D721Med (cell line): ENCODE measurements around the gene SLCO3A1.

Experiments
- DNase-seq: peaks from one replicate; pipeline ENCODE4 v3.0.0; 2011; ENCODE audit warnings: low spot score; ENCODE audit not compliant: insufficient read length
- FAIRE-seq: peaks from 2 replicates; lab custom pipeline; 2011; peaks lifted over from hg19 to GRCh38; lab: Jason Lieb, UNC
- CTCF ChIP-seq: IDR thresholded peaks from 2 replicates; pipeline ENCODE4 v1.5.1; 2012; ENCODE audit warnings: mild to moderate bottlenecking, control low read depth; ENCODE audit not compliant: insufficient read depth; ENCODE audit errors: missing control alignments

The SLCO3A1 gene

DNA sequence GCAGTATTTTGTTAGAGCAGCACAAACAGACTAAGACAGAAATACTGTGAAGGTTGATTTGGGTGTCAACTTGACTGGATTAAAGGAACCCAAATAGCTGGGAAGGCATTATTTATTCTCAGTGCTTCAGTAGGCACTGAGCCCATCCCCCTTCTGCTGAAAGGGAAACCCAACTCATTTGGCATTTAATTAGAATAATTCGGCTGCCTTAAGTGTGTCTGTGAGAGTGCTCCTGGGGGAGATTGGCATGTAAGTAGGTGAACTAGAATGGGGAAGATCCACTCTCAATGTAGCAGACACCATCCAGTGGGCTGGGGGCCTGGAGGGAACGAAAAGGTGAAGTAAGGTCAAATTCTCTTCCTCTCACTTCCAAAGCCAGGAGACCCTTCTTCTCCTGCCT is 20.5 kb upstream of the SLCO3A1 start:
- FAIRE-seq (no peak), DNase-seq (no peak)
- TF ChIP-seq CTCF = no peak

DNA sequence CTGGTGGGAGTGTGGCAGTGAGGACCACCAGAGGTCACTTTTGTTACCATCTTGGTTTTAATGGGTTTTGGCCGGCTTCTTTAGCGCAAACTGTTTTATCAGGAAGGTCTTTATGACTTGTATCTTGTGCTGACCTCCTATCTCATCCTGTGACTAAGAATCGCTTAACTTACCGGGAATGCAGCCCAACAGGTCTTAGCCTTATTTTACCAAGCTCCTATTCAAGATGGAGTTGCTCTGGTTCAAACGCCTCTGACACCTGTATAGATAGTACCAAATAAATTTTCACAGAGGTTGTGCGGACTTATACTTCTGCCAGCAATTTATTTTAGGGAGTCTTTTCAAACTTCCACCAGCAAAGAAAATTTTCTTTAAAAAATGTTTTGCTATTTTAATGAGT is 13.6 kb upstream of the SLCO3A1 start:
- DNase-seq (no peak), FAIRE-seq (no peak)
- TF ChIP-seq CTCF = no peak

- no peak for TF ChIP-seq CTCF
- no peak for DNase-seq
- no peak for FAIRE-seq
Measured at GRCh38 chr15:91841861-91842260, 11.6 kb upstream of the SLCO3A1 start.

DNA sequence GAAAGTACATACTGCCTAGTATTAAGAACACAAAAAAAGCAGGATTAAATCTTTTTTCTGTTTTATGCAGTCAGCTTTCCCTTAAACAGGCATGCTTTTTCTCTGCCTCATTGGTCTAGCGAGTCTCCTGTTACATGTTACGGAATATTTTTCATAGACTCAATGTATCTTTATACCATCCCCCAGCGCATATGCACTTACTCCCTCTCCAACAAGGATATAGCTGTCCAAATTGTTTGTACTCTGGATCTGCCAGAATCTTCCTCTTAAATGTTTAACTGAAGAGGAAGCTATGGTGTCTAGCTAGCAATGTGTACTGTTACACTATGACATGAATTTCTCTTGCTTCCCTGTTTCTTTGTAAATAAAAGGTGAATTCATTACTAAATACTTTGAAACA is 9.2 kb upstream of the SLCO3A1 start:
- TF ChIP-seq CTCF = no peak
- no peak for FAIRE-seq
- DNase-seq = no peak

- DNase-seq (no peak), FAIRE-seq (no peak)
- TF ChIP-seq CTCF = no peak
Measured at GRCh38 chr15:91844928-91845327, 8.6 kb upstream of the SLCO3A1 start.

GRCh38 chr15:91845720-91846119 is 7.8 kb upstream of the SLCO3A1 start:
- no peak for TF ChIP-seq CTCF
- no peak for FAIRE-seq
- DNase-seq = no peak

- no peak for TF ChIP-seq CTCF
- DNase-seq = no peak
- FAIRE-seq = no peak
Measured at GRCh38 chr15:91849180-91849579, 4.3 kb upstream of the SLCO3A1 start.
